Measurements from ENCODE around the gene SSR4.
A peak's percentile ranks its signal among the peaks of the same experiment; 100 is the strongest.
"Not testable (repeated sequence)": the region's sequence is repeated elsewhere in the genome, so short reads cannot be mapped to it uniquely, and the experiment has no call there.

SSR4 gene

GRCh38 chrX:153794018-153794896 lies at the start of gene SSR4, which contains the start of gene IDH3G:
SSR4 (plus strand) TSS chrX:153794668; CDS start chrX:153794688, 20 bp downstream.
IDH3G (minus strand) TSS chrX:153794375; CDS start chrX:153794326, 49 bp downstream.
- DNase-seq (ENCODE audit: low read depth, low spot score) = peak; percentile 99

DNA sequence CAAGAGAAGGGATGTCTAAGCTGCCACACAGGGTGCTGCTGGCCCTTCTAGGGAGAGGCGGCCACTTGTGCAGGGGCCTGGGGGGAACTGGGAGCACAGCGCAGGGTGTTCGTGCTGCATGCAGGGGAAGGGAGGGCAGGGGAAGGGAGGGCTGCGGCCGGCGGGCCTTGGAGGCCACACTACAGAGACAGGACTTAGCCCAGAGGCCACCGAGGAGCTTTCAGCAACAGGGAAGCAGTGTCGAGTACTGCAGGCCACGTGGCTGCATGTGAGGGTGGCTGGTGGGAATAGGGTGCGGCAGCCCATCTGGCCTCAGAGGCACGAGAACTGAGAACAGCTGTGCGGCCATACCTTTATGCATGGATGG lies 49.4 kb upstream of the SSR4 start:
- DNase-seq (ENCODE audit: low read depth, low spot score) = not testable (repeated sequence)

- no peak for DNase-seq (ENCODE audit: low read depth, low spot score)
Measured at GRCh38 chrX:153746359-153746758, 48.1 kb upstream of the SSR4 start.

DNA sequence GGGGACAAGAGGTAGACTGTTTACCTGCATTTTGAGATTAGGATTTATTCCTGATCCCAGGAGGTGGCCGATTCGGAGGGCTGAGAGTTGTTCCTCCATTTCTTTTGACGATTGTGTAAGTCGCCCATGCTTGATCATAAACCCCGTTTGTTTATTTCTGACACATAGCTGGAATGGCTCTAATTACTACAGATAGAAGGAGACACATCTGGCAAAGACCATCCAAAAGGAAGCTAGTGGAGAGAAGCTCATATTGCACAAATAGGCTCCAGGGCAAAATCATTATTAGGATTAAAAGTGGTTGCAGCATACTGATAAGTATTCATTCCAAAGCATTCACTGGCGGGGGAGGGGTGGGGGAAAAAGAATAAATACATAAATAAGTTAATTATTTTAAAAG lies 47.5 kb upstream of the SSR4 start:
- not testable (repeated sequence) for DNase-seq (ENCODE audit: low read depth, low spot score)

DNA sequence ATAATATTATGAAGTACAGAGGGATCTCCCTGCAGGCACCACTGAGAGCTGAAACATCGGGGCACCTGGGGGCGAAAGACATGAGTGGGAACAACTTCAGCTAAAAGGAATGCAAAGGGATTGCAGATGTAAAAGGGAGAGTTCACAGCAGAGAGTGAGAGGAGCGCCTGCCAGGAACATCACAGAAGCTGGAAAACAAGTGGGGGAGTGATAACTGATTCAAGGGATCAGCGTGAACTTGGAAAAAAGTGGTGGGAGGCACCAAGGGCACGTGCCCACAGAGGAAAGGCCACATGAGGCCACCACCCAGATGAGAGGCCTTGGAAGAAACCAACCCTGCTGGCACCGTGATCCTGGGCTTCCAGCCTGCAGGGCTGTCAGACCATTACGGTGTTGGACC lies 45.5 kb upstream of the SSR4 start:
- DNase-seq (ENCODE audit: low read depth, low spot score) = not testable (repeated sequence)

DNA sequence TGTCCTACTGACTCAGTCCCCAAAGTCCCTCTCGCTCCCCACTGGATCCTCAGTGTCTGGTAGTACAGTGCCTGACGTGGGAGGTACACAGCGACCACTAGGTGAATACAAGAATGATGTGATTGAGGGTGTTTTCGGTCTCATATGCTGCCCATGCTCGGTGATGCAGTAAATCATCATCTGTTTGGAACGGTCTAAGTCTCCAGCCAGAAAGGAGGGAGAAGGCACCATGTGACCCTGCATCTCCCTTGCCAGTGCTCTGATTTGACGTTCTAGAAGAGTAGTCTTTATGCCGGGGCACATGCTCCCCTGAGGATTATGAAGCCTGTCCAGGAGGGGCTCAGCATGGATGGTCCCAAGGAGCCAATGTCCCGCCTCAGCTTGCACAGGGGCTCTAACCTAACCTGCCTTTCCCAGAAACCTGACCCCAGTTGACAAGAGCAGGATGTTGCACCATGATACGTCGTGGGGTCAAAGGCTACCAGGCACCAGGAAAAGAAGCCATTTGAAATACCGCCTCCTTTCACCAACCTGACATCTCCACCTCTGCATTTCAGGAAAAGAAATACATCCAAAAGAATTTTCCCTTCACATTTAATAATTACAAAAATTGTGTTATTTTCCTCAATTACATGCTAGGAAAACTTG lies 44.2 kb upstream of the SSR4 start:
- DNase-seq (ENCODE audit: low read depth, low spot score) = no peak

- no peak for DNase-seq (ENCODE audit: low read depth, low spot score)
Measured at GRCh38 chrX:153755136-153755535, 39.3 kb upstream of the SSR4 start.

DNA sequence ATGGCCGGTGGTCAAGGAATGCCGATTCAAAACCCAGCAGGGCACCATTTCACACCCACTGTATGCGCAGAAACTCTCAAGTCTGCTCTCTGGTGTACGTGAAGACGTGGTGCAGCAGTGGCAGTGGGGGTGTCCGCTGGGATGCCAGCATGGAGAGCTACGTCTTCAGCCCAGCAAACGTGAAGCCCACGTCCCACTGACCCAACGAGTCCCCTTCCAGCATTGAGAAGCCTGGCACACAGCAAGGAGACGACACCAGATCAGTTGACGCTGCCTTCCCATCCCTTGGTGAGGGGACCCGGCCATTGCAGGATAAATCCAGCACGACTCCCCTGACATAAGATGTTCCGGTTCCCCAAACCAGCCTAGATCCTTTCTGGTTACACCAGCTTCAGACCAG lies 32.6 kb upstream of the SSR4 start:
- no peak for DNase-seq (ENCODE audit: low read depth, low spot score)

DNA sequence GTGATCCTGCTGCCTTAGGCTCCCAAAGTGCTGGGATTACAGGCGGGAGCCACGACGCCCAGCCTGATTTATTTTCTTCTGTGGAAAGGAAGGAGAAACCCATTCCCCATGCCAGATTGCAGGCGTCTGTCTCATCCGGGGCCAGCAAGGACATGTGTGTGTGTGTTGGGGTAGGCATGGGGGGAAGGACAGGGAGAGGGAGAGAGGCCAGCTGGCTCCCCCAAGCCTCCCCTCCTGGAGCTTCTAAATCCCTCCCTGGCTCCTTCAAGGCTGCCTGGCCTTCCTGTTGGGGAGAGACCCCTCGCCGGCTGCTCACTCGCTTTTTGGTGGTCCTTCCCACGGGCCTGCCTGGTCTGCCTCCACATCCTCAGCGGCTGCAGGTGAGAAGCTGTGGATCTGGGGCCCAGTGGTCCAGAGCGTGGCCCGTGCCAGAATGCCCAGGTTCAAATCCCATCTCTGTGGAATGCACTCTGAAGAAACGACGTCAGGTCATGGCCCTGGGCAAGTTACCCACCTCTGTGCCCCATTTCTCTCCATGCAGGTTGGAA lies 31.8 kb upstream of the SSR4 start:
- no peak for DNase-seq (ENCODE audit: low read depth, low spot score)

DNA sequence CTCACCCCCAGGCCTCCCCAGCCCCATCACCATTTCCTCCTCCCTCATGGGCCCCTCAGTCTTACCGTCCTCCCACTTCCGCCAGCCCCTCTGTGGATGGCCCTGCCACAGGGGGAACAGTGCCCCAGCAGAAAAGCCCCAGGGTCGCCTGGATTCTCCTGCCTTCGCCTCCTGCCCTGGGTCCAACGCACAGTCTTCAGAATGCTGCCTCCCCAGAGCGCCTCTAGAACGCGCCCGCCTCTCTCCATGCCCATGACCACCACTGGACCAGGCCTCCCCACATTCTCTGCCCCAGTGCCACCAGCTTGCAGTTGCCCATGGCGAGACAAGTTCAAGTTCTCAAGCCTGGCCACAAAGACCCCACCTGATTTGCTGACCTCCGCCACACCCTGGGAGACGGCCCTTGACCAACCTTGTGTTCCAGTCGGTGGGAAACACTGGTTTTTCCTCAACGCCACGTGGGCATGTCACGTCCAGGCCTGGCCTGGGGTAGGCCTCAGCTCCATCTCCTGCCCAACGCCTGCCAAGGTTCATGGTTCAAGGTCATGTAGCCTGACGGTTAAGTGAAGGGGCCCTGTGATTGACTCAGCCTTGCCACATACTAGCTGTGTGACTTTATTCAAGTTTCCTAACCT lies 31.1 kb upstream of the SSR4 start:
- DNase-seq (ENCODE audit: low read depth, low spot score) = no peak

DNA sequence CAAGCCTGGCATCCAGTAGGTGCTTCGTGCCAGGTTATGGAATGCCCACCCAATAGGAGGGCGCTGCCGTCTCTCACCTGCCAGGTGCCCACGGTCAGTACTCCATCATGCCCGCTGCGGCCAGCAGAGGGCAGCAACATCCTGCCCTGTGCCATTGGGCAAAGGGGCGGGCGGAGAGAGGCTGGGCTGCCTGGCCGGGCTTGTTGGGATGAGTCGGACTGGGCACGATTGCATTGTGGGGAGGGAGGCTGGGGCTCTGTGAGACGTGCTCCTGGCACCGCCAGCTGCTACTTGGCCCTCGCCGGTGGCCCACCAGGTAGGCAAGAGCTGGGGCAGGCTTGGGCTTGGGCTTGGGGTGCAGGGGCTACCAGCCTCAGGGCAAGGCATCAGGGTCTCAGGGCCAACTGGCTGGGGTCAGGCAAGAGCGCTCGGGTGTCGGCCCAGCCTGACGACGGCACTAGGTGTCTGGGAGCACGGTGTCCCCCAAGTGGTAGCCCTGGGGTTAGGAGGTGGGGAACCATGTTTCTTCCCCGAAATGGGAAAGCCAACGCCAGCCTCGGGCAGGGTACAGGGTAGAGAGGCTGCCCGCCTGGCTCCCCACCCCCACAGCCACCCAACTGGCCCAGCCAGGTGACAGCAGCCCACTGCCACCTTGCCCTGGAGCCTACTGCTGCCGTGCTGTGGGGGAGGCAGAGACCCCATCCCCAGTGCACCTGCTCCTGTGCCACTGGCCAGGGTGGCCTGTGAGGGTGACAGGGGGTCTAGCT lies 30.3 kb upstream of the SSR4 start, which contains the start of gene PLXNB3:
Gene PLXNB3, plus strand, starts transcription at position 261 of the 767 bp plus-strand sequence. CDS start 1,287 bp downstream, outside the sequence.
- peak; percentile 87 for DNase-seq (ENCODE audit: low read depth, low spot score)

DNA sequence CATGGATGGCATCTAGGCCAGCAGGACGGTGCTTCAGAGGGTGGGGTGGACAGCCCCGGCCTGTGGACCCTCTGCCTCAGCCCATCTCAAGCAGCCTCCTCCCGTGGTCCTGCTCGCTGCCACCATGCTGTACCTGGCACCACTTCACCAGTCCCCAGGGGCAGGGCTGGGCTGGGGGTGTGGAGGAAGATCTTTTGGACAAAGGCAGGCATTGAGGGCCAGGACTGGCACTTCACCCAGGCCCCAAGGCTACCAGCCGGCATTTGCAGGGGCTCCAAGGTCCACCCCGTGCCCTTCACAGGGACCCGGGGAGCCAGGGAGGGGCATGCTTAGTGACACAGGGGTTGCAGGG lies 29.7 kb upstream of the SSR4 start:
- no peak for DNase-seq (ENCODE audit: low read depth, low spot score)

DNA sequence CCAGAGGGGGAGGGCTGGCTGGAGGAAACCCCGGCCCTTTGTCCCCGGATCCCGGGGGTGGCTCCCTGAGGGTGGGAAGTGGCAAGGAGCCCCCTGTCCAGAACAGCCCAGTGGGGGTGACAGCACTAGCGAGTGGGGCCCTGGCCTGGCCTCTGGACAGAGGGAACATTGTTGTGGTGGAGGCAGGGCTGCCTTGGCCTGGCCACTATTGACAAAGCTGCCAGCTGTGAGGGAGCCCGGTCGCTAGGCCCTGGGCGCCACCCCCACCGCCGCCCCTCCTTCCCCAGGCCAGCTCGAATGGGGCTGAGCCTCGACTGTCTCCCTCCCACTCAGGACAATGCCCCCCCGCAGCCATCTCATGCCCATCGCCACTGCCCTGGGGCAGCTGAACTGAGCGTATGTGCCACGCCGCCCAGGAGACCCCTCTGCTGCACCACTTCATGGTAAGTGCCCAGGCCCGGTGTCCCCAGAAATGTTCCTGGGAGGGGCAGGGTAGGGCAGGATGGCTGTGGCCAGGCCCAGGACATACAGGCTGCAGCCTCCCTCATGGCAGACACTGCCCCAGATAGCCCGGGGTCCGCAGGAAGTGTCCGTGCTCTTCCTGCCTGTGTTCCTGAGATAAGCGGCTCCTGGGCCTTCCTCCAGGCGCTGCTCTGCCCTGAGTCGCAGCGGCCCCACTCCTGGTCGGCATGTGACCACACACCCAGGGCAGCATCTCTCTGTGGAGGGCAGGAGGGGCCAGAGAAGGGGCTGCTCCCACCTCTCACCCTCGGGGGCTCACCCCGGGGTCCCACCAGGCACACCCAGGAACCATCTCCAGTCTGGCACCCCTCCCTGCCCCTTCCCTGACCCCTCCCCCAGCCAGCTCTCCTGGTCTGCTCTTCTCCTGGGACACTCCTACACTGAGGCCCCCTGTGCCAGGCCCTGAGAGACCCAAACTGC lies 29.1 kb upstream of the SSR4 start:
- DNase-seq (ENCODE audit: low read depth, low spot score) = peak; percentile 56

DNA sequence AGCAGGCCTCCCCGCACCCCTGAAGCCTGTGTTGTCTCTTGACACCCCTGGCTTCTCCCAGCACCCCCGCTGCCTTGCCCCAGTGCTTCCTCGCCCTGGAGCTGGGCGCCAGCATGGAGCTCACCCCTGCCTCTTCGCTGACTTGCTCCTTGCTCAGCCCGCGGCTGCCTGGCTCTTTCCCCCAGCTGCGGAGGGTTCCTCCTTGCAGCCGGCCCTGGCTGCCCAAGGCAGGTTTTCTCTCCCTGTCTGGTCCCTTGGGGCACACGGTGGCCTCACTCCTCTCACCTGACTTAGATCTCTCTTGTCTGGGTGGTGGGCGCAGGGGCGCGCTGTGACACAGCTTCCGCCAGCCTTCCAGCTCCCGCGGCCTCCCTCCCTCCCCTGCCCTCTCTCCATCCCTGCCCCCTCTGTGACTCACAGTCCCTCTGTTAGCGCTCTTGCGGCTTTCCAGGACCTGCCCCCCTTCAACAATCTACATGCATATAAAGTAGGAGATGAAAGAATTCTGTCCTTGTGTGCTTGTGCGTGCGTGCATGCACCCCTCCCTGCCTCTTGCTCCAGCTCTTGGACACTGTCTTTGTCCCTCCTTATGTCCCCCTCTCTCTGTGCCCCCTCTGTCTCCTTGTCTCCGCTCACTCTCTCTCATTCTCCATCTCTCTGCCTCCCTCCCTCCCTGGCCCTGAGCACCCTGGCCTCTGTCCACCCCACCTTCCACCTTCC lies 28.2 kb upstream of the SSR4 start:
- DNase-seq (ENCODE audit: low read depth, low spot score) = peak; percentile 63

GRCh38 chrX:153766871-153767673 lies 27.4 kb upstream of the SSR4 start:
- DNase-seq (ENCODE audit: low read depth, low spot score) = peak; percentile 51

DNA sequence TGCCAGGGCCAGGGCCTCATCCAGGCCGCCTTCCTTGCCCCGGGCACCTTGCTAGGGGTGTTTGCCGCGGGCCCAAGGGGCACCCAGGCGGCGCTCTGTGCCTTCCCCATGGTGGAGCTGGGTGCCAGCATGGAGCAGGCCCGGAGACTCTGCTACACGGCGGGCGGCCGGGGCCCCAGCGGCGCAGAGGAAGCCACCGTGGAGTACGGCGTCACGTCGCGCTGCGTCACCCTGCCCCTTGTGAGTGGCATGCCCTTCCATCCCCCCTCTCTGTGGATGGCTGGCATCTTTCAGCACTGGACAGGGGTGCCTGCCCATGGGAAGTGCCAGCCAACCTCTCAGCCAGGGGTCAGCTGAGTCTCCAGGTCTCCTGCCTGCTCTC lies 26.8 kb upstream of the SSR4 start:
- no peak for DNase-seq (ENCODE audit: low read depth, low spot score)

DNA sequence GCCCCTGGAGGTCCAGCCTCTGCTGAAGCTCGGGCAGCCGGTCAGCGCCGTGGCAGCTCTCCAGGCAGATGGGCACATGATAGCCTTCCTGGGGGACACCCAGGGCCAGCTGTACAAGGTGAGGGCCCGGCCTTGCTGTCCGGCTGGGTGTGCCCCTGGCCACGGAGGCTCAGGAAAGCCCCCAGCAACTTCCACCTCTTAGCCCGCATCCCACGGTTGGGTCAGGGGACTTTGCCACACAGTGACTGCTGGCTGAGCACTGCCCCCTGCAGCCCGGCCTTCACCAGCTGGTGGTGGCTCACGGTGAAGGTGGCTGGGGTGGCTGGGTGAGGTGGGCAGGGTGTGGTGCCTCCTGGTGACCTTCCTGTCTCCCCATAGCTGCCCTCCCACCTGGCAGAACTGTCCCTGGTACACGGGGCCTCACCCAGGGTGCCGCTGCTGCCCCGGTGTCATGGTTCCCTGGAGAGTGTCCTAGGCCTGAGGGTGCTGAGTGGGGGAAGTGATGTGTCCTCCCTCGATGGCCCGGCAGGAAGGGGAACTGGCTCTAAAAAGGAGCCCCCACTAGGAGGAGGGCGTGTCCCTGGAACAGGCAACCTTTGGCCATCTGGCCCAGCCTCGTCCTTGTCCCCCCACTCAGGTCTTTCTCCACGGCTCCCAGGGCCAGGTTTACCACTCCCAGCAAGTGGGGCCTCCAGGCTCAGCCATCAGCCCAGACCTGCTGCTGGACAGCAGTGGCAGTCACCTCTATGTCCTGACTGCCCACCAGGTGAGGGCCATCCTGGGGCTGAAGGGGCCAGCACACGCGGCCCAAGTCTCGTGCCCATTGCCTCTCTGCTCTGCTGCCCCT lies 25.9 kb upstream of the SSR4 start:
- no peak for DNase-seq (ENCODE audit: low read depth, low spot score)

All from ELF-1 (cell line).